Dedifferentiated amniotic fluid mesenchymal stem cell (primary cell): ENCODE measurements around the gene PRKN.

Experiments used
- DNase-seq: peaks from one replicate; pipeline ENCODE4 v3.0.0-alpha.2; 2016; ENCODE audit errors: extremely low spot score

Gene PRKN

GRCh38 chr6:162379757-162380409, 347.7 kb downstream of the PRKN start:
- no peak for DNase-seq

DNA sequence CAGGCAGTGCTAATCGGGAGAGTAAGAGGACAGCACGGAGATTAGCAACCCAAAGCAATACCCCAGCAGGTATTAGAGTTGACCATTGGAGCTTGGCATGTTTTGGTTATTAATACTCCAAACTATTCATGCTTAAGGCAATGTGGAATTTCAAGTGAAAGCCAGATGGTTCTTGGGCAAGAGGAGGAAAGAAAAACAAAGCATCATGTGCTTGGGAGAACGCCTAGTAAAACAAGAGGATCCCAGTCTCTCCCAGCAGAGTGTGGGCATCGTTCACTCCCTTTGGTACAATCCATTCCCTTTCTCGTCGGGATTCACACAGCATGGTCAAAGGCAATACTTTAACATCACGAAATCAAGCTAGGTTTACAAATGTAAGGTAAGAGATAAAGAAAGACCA, 349.8 kb downstream of the PRKN start:
- DNase-seq = no peak

DNA sequence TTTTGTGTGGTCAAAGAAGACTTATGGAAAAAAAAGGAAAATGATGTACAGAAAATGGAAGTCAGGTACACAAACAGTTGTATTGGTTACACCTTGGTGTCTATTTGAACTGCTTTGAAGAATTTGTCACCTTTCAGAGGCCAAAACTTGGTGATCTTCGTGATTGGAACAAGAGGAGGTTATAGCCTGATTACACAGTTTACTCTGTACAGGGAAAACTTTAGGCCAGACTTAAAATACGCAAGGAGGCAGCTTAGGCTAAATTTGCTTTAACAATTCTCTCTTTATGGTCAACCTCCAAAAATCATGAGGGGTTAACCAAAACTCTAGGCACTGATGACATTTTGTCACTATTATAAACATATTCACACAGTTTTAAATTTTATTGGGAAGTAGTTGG, 353.7 kb downstream of the PRKN start:
- no peak for DNase-seq

GRCh38 chr6:162373192-162373591, 354.4 kb downstream of the PRKN start:
- no peak for DNase-seq

GRCh38 chr6:162372106-162372505, 355.5 kb downstream of the PRKN start:
- DNase-seq = no peak

GRCh38 chr6:162371121-162371520, 356.4 kb downstream of the PRKN start:
- no peak for DNase-seq

DNA sequence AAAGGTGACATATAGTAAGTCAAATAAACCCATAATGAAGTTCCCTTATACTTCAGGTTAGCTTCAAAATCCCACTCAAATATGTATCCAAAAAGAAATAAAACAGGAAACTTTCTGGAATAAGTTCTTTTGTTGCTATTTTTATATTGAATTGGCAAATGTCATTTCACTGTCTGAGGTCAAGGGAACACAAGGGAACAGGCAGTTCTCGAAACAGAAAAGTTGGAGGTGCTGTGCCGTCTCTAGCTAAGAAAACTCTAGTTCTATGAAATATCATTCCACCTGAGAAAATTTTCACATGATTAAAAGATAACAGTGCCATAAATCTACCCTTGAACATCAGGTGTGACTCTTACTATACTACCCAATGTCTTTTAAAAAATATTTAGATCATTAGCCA, 358.5 kb downstream of the PRKN start:
- DNase-seq = no peak

DNA sequence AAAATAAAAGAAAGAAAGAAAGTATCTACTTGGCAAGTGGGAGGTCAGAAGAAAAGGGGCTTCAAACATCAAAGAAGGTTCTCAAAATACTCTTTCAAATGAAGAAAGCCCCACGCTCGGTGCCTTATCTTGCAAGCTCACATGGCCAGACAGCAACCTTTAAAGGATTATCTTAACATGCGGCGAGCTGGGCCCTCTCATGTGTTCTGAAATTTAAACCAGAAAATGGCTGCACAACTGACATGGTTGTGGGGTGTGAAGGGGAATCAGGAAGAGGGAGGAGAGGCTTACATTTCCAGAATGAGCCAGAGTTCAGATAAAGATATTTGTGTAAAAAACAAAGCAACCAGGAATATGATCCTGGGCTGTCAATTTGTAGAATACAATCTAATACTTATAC, 363.1 kb downstream of the PRKN start:
- DNase-seq = no peak

- DNase-seq = no peak
These were observed 363.8 kb downstream of the PRKN start for GRCh38 chr6:162363757-162364156.

GRCh38 chr6:162360901-162361567, 366.5 kb downstream of the PRKN start:
- no peak for DNase-seq

DNA sequence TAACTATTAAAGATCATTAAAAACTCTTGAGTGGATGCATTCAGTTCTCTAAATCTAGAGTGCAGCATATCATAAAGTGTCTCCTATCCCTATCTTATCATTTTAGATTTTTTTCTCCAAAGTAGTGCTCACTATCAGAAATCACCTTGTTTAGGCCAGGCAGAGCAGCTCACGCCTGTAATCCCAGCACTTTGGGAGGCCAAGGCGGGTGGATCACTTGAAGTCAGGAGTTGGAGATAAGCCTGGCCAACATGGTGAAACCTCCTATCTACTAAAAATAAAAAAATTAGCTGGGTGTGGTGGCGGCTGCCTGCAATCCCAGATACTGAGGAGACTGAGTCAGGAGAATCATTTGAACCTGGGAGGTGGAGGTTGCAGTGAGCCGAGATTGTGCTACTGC, 368.9 kb downstream of the PRKN start:
- DNase-seq = no peak

- no peak for DNase-seq
These were observed 382.5 kb downstream of the PRKN start for GRCh38 chr6:162345051-162345511.

- DNase-seq = no peak
These were observed 382.9 kb downstream of the PRKN start for GRCh38 chr6:162344646-162345010.

- DNase-seq = no peak
These were observed 383.5 kb downstream of the PRKN start for GRCh38 chr6:162343936-162344645.

GRCh38 chr6:162343198-162343935, 384.2 kb downstream of the PRKN start:
- DNase-seq = no peak

DNA sequence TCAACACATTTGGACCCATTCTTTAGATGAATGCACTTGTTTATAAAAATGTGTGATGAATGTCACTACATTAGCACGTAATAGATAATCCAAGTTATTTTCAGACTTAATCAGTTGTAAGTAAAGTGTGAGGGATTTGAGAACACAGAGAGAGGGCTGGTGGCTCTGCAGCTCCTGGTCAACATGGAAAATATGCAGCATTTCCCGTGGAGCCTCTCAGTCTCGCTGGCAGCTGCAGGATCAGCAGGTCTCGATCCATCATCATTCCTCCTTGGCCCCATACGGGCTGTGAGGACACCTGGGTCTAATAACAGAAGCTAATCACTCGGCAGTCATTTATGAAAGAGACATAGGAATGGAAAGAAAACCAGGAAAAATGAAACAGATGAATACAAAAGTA, 390.2 kb downstream of the PRKN start:
- DNase-seq = no peak

DNA sequence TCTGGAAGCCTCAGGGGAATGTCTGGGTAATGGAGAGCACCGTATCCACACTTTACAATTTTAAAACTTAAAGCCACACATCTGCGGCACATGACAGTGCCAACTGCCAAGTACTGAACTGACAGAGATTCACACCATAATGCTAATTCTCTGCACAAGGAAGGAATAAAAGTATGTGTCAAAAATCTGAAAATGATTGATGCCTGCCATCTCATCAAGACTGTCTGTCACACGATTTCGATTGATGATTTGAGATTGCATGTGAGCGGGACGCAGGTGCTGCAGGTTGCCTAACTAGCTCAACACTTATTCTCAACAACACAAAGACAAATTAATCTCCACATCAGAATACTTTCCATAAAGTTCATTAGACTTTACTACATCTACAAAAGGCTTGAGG, 391.2 kb downstream of the PRKN start:
- no peak for DNase-seq

DNA sequence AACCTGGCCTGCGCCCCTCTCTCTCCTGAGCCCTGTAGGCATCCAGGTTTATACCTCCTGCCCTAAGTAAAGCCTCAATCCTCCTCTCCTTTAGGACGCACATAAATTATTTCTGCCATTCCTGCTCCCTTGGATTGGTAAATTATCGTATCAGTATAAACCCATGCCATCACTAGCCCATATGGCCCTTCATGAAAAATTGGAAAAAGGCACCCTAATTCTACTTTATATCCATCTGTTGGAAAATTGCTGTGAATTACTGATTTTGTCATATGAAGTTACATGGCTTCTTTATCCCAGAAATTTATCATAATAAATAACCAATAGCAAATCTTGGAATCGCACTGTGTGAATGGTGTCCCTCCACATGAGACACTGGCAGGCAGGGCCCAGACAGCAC, 395.2 kb downstream of the PRKN start:
- no peak for DNase-seq

- DNase-seq = no peak
These were observed 395.7 kb downstream of the PRKN start for GRCh38 chr6:162331911-162332310.

- DNase-seq = no peak
These were observed 401.7 kb downstream of the PRKN start for GRCh38 chr6:162325826-162326225.

- no peak for DNase-seq
These were observed 402.5 kb downstream of the PRKN start for GRCh38 chr6:162325051-162325450.

GRCh38 chr6:162315291-162315690, 412.3 kb downstream of the PRKN start:
- DNase-seq = no peak
